NT2/D1 (cell line): Measurements from ENCODE around the gene ADARB2.
A peak's percentile ranks its signal among the peaks of the same experiment; 100 is the strongest.

Source experiments
- DNase-seq: peaks from one replicate; pipeline ENCODE4 v3.0.0-alpha.2; 2011; ENCODE audit warnings: low read depth, low spot score
- H3K27me3 ChIP-seq: 2 replicates; pipeline ENCODE4 v1.6.0; 2011; ENCODE audit warnings: mild to moderate bottlenecking; ENCODE audit not compliant: insufficient read length, insufficient read depth
- H3K36me3 ChIP-seq: 2 replicates; pipeline ENCODE4 v1.6.1; 2011; ENCODE audit warnings: mild to moderate bottlenecking, low read length, mixed read lengths; ENCODE audit not compliant: insufficient read depth, insufficient read length
- H3K4me1 ChIP-seq: 2 replicates; pipeline ENCODE4 v1.5.1; 2011; ENCODE audit not compliant: insufficient read depth, insufficient read length
- H3K4me3 ChIP-seq: 2 replicates; pipeline ENCODE4 v1.5.1; 2011; ENCODE audit warnings: low read depth; ENCODE audit not compliant: insufficient read length
- H3K9ac ChIP-seq: 2 replicates; pipeline ENCODE4 v1.6.0; 2011; ENCODE audit warnings: low read depth; ENCODE audit not compliant: insufficient read length
- H3K9me3 ChIP-seq: 2 replicates; pipeline ENCODE4 v1.5.1; 2011; ENCODE audit warnings: mild to moderate bottlenecking, low read length; ENCODE audit not compliant: insufficient read depth
- SUZ12 ChIP-seq: IDR thresholded peaks from 2 replicates; pipeline ENCODE4 v1.6.1; 2011; ENCODE audit not compliant: insufficient read length, insufficient read depth; ENCODE audit errors: extremely low read depth
- YY1 ChIP-seq: IDR thresholded peaks from 2 replicates; pipeline ENCODE4 v1.6.1; 2011; ENCODE audit not compliant: insufficient read length, insufficient read depth
- ZNF274 ChIP-seq: IDR thresholded peaks from 2 replicates; pipeline ENCODE4 v1.6.1; 2011; ENCODE audit warnings: mild to moderate bottlenecking, low read depth, low read length

ADARB2 gene

GRCh38 chr10:1648648-1649047 lies 88.7 kb downstream of the ADARB2 start:
- H3K9me3 ChIP-seq: no peaks in the 10 kb centered on the region
- H3K4me3 ChIP-seq: no peak overlapping the region
- no peaks in the 10 kb centered on the region for H3K36me3 ChIP-seq
- no peaks in the 10 kb centered on the region for H3K27me3 ChIP-seq
- TF ChIP-seq ZNF274 (no peak), YY1 (no peak), SUZ12 (no peak)
- H3K9ac ChIP-seq: no peak overlapping the region
- no peaks in the 10 kb centered on the region for H3K4me1 ChIP-seq
- DNase-seq: no peak

- no peaks in the 10 kb centered on the region for H3K36me3 ChIP-seq
- no peak overlapping the region for H3K4me3 ChIP-seq
- H3K4me1 ChIP-seq: no peaks in the 10 kb centered on the region
- TF ChIP-seq YY1 (no peak), SUZ12 (no peak), ZNF274 (no peak)
- no peak for DNase-seq
- H3K9ac ChIP-seq: no peak overlapping the region
- no peaks in the 10 kb centered on the region for H3K9me3 ChIP-seq
- H3K27me3 ChIP-seq: no peaks in the 10 kb centered on the region
These were observed 91.0 kb downstream of the ADARB2 start for GRCh38 chr10:1646332-1646731.

GRCh38 chr10:1645896-1646295 lies 91.4 kb downstream of the ADARB2 start:
- Histone ChIP-seq H3K27me3 (no peaks in the 10 kb centered on the region), H3K9ac (no peak overlapping the region), H3K36me3 (no peaks in the 10 kb centered on the region), H3K4me1 (no peaks in the 10 kb centered on the region), H3K9me3 (no peaks in the 10 kb centered on the region), H3K4me3 (no peak overlapping the region)
- DNase-seq: no peak
- no peak for TF ChIP-seq YY1
- no peak for TF ChIP-seq SUZ12
- TF ChIP-seq ZNF274: no peak

- Histone ChIP-seq H3K9ac (no peak overlapping the region), H3K27me3 (no peaks in the 10 kb centered on the region), H3K4me1 (no peaks in the 10 kb centered on the region), H3K36me3 (no peaks in the 10 kb centered on the region), H3K4me3 (no peak overlapping the region), H3K9me3 (no peaks in the 10 kb centered on the region)
- no peak for DNase-seq
- TF ChIP-seq ZNF274: no peak
- no peak for TF ChIP-seq SUZ12
- TF ChIP-seq YY1: no peak
These were observed 93.1 kb downstream of the ADARB2 start for GRCh38 chr10:1644191-1644711.

- no peaks in the 10 kb centered on the region for H3K27me3 ChIP-seq
- H3K4me1 ChIP-seq: no peaks in the 10 kb centered on the region
- DNase-seq: no peak
- H3K9me3 ChIP-seq: no peaks in the 10 kb centered on the region
- TF ChIP-seq YY1 (no peak), ZNF274 (no peak), SUZ12 (no peak)
- no peak overlapping the region for H3K9ac ChIP-seq
- no peak overlapping the region for H3K4me3 ChIP-seq
- no peaks in the 10 kb centered on the region for H3K36me3 ChIP-seq
These were observed 93.5 kb downstream of the ADARB2 start for GRCh38 chr10:1643908-1644179.

GRCh38 chr10:1643161-1643907 lies 94.0 kb downstream of the ADARB2 start:
- Histone ChIP-seq H3K9me3 (no peaks in the 10 kb centered on the region), H3K4me1 (no peaks in the 10 kb centered on the region), H3K36me3 (no peaks in the 10 kb centered on the region), H3K4me3 (no peak overlapping the region), H3K9ac (no peak overlapping the region), H3K27me3 (no peaks in the 10 kb centered on the region)
- TF ChIP-seq SUZ12: no peak
- DNase-seq: peak; percentile 52

- no peaks in the 10 kb centered on the region for H3K27me3 ChIP-seq
- no peaks in the 10 kb centered on the region for H3K9me3 ChIP-seq
- no peak overlapping the region for H3K4me3 ChIP-seq
- no peaks in the 10 kb centered on the region for H3K36me3 ChIP-seq
- no peak for DNase-seq
- H3K9ac ChIP-seq: no peak overlapping the region
- H3K4me1 ChIP-seq: no peaks in the 10 kb centered on the region
- TF ChIP-seq SUZ12 (no peak), YY1 (no peak), ZNF274 (no peak)
These were observed 94.6 kb downstream of the ADARB2 start for GRCh38 chr10:1642600-1643160.
